Suprapubic skin (tissue), 4 donors: ENCODE results near the gene TPM4. TPM values are rescaled to one million over a fixed set of nuclear protein-coding genes. Genes with fewer than 3 reads are reported as not detected.

Source experiments
- DNase-seq, 2 donors: peaks; one replicate each; pipeline ENCODE4 v3.0.0-alpha.2; 2019; ENCODE audit warnings: low spot score in 2 of 2
- H3K27ac ChIP-seq: fragments of 200-600 bp; sonication (generic); one replicate; pipeline ENCODE4 v1.5.1; 2019
- H3K27me3 ChIP-seq: fragments of 200-600 bp; sonication (generic); one replicate; pipeline ENCODE4 v1.5.1; 2019
- H3K36me3 ChIP-seq: fragments of 200-600 bp; sonication (generic); one replicate; pipeline ENCODE4 v1.5.1; 2019
- H3K4me1 ChIP-seq: fragments of 200-600 bp; sonication (generic); one replicate; pipeline ENCODE4 v1.5.1; 2019
- H3K4me3 ChIP-seq: fragments of 200-600 bp; sonication (generic); one replicate; pipeline ENCODE4 v1.5.1; 2019; ENCODE audit warnings: mild to moderate bottlenecking
- H3K9me3 ChIP-seq: fragments of 200-600 bp; sonication (generic); one replicate; pipeline ENCODE4 v1.5.1; 2019
- EP300 ChIP-seq: sonication (generic); formaldehyde crosslinking; IDR thresholded peaks from one replicate; pipeline ENCODE4 v1.6.1; 2017; ENCODE audit warnings: antibody characterized with exemption
- POLR2A ChIP-seq, 2 donors: fragments of 450-650 bp; IDR thresholded peaks; one replicate each; pipeline ENCODE4 v1.6.1; 2017; ENCODE audit warnings: antibody characterized with exemption in 2 of 2, mild to moderate bottlenecking in 2 of 2, moderate library complexity in 2 of 2
- POLR2AphosphoS5 ChIP-seq, 3 donors: sonication (generic); formaldehyde crosslinking; IDR thresholded peaks; one replicate each; pipeline ENCODE4 v1.6.1; 2017; ENCODE audit warnings: antibody characterized with exemption in 3 of 3
- WGBS: methylation state at CpG from one replicate; pipeline ENCODE4 v1.1.5; 2018; 5-methylcytosine and 5-hydroxymethylcytosine counted together
- total RNA-seq, 4 donors: library from RNA; depleted of rRNA; stranded (reverse); fragments of >200 nt; gene quantifications; one replicate each; pipeline ENCODE4 v1.1.0, GENCODE V29; 2016
- TF ChIP-seq, protein P1 (sequence below), 2 donors: fragments of 200-600 bp in 1 of 2; fragments of 450-650 bp in 1 of 2; sonication (generic) in 1 of 2; IDR thresholded peaks; one replicate each; pipeline ENCODE4 v1.5.1; 2016 to 2019; ENCODE audit warnings: antibody characterized with exemption in 2 of 2, mild to moderate bottlenecking in 1 of 2, moderate library complexity in 1 of 2

The TPM4 gene
- total RNA-seq, 4 donors from 2014 or later: 195 to 224 (median 205) TPM

DNA sequence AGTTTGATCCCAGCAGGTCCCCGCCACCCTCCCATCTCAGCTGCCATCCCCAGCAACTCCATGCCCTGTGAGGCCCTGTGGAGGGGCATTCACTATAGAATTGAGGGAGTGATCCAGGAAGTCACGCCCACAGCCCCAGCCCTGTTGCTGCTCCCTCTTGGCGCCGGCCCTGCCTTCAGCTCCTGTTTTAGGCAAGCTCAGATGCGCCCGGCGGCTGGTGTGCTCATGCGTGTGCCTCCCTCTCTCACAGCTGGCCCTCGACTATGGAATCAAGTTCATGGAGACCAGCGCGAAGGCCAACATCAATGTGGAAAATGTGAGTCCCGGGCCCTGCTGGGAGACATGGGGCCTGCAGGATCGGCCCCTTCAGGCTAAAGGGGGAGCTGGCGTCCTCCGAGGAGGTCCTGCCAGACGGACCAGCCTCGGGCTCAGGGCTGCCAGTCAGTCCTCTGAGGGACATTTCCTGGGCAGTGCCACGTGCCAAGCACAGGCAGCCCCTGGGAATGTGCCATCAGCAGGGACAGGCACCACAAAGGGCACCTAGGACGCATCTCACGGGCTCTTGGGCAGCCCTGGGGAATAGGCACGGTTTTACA is 51.6 kb downstream of the TPM4 start:
- TF ChIP-seq POLR2A (IDR thresholded peaks at IDR 0.05) (no peak), EP300 (no peak)
- TF ChIP-seq, protein P1, sequence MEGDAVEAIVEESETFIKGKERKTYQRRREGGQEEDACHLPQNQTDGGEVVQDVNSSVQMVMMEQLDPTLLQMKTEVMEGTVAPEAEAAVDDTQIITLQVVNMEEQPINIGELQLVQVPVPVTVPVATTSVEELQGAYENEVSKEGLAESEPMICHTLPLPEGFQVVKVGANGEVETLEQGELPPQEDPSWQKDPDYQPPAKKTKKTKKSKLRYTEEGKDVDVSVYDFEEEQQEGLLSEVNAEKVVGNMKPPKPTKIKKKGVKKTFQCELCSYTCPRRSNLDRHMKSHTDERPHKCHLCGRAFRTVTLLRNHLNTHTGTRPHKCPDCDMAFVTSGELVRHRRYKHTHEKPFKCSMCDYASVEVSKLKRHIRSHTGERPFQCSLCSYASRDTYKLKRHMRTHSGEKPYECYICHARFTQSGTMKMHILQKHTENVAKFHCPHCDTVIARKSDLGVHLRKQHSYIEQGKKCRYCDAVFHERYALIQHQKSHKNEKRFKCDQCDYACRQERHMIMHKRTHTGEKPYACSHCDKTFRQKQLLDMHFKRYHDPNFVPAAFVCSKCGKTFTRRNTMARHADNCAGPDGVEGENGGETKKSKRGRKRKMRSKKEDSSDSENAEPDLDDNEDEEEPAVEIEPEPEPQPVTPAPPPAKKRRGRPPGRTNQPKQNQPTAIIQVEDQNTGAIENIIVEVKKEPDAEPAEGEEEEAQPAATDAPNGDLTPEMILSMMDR (IDR thresholded peaks at IDR 0.05): no peak
- Histone ChIP-seq H3K9me3 (no peaks in the 10 kb centered on the region), H3K4me3 (no peak overlapping the region), H3K27me3 (no peaks in the 10 kb centered on the region), H3K4me1 (peaks cover 11% of the 10 kb centered on the region), H3K27ac (no peak overlapping the region), H3K36me3 (peaks cover 99% of the 10 kb centered on the region)
- WGBS: 70% methylated on average over 8 of the region's 21 CpGs
- DNase-seq: no peak

DNA sequence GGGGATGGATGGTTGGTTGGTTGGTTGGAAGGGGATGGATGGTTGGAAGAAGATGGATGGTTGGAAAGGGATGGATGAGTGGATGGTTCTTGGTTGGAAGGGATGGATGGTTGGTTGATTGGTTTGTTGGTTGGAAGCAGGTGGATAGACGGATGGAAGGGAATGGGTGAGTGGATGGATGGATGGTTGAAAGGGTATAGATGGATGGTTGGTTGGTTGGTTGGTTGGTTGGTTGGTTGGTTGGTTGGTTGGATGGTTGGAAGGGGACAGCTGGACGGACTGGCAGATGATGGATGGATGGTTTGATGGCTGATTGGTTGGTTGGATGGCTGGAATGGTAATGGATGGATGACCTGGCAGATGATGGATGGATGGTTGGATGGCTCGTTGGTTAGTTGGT is 55.4 kb downstream of the TPM4 start:
- Histone ChIP-seq H3K27me3 (no peaks in the 10 kb centered on the region), H3K36me3 (peaks cover 78% of the 10 kb centered on the region), H3K9me3 (no peaks in the 10 kb centered on the region), H3K27ac (no peak overlapping the region), H3K4me3 (no peak overlapping the region), H3K4me1 (peaks cover 8% of the 10 kb centered on the region)
- WGBS: 95% methylated on average over 3 of the region's 3 CpGs
- no peak for DNase-seq
- TF ChIP-seq, protein P1 (IDR thresholded peaks at IDR 0.05): no peak

DNA sequence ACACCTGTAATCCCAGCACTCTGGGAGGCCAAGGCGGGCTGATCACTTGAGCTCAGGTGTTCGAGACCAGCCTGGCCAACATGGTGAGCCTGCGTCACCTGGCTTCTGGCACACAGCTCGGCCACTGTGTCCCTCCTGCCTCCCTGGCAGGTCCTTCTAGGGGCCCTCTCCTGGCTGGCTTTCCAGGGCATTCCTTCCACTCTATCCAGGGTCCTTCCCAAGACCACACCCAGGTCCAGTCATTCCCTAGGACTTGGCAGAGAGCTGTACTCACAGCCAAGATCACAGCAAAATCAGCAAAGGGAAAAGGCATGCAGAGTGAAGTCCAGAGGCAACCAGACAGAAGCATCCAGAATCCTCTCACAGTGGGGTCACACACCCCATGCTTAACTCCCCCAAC is 57.5 kb downstream of the TPM4 start:
- Histone ChIP-seq H3K9me3 (no peaks in the 10 kb centered on the region), H3K4me3 (no peak overlapping the region), H3K27ac (no peak overlapping the region), H3K4me1 (no peaks in the 10 kb centered on the region), H3K36me3 (peaks cover 57% of the 10 kb centered on the region), H3K27me3 (no peaks in the 10 kb centered on the region)
- no peak for DNase-seq
- WGBS: 80% methylated on average over 3 of the region's 4 CpGs
- no peak for TF ChIP-seq POLR2AphosphoS5 (IDR thresholded peaks at IDR 0.05)
- TF ChIP-seq, protein P1 (IDR thresholded peaks at IDR 0.05): no peak
- TF ChIP-seq POLR2A (IDR thresholded peaks at IDR 0.05): no peak
- TF ChIP-seq EP300: no peak

DNA sequence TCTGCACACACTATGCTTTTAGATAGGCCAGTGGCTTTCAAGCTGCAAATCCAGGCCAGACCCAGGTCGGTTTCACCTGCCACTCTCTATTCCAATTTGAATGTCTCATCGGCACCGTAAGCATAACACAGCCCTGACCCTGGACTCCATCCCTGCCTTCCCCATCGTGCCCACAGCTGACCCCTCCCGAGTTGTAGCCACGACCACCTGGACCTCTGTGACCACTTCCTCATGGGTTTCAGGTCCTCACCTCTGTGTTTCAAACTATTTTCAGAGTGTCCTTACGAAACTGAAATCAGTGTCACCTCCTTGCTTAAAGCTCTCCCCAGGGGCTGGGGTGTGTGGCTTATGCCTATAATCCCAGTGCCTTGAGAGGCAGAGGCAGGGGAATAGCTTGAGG is 58.2 kb downstream of the TPM4 start:
- 73% methylated on average over 7 of the region's 7 CpGs for WGBS
- TF ChIP-seq POLR2A (IDR thresholded peaks at IDR 0.05) (no peak), EP300 (no peak), POLR2AphosphoS5 (IDR thresholded peaks at IDR 0.05) (no peak)
- TF ChIP-seq, protein P1 (IDR thresholded peaks at IDR 0.05): no peak

DNA sequence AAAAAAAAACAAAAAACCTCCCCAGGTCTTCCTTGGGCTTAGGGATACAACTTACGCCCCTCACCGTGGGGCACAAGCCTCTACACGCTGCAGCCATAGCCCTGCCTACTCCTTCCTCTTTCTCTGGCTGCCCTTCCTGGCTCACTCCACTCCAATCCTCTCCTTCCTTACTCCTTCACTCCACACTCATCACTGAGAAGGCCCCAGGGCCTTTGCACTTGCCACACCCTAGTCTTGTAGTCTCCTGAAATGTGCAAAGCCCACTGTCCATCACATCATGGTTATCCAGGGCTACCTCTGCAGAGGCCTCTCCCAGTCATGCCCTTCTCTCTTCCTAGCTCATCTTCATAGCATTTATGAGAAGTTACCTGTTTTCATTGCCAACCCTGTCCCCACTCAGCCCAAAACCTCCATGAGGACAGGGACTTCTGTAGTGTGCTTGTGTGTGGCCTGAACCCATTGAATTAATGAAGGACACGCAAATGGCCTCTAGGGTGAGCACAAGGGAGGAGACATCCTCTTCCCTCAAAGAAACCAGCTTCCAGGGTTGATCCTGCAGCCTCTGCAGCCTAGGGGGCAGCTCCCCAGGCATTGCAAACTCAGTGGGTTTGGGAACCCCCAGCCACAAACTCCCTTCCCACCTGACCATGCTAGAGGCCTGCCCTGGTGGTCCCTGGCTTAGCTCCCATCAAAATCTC is 59.3 kb downstream of the TPM4 start:
- no peak for TF ChIP-seq POLR2A (IDR thresholded peaks at IDR 0.05)
- no peak for TF ChIP-seq POLR2AphosphoS5 (IDR thresholded peaks at IDR 0.05)
- TF ChIP-seq EP300: no peak
- TF ChIP-seq, protein P1 (IDR thresholded peaks at IDR 0.05): no peak
- H3K27me3 ChIP-seq: no peaks in the 10 kb centered on the region
- no peaks in the 10 kb centered on the region for H3K9me3 ChIP-seq
- no peaks in the 10 kb centered on the region for H3K4me1 ChIP-seq
- no peak for DNase-seq
- WGBS: 79% methylated on average over 4 of the region's 4 CpGs
- no peak overlapping the region for H3K4me3 ChIP-seq
- H3K27ac ChIP-seq: no peak overlapping the region
- H3K36me3 ChIP-seq: peaks cover 39% of the 10 kb centered on the region

More for the DNA sequence above, 58.2 kb downstream of the TPM4 start:
- no peaks in the 10 kb centered on the region for H3K27me3 ChIP-seq
- H3K4me3 ChIP-seq: no peak overlapping the region
- no peaks in the 10 kb centered on the region for H3K4me1 ChIP-seq
- H3K36me3 ChIP-seq: peaks cover 50% of the 10 kb centered on the region
- no peaks in the 10 kb centered on the region for H3K9me3 ChIP-seq
- DNase-seq: no peak
- H3K27ac ChIP-seq: no peak overlapping the region
